Body of pancreas (tissue), 4 donors: ENCODE results near the gene RAB3GAP2. TPM values are rescaled to one million over a fixed set of nuclear protein-coding genes. Genes with fewer than 3 reads are reported as not detected.

Source experiments
- ATAC-seq: fragments of 150-250 bp; one replicate; pipeline ENCODE4 v1.9.1; 2016
- DNase-seq, 4 donors: peaks; one replicate each; pipeline ENCODE4 v3.0.0-alpha.2; 2019
- H3K27ac ChIP-seq, 4 donors: fragments of 200-600 bp; sonication (generic); 1 replicate in 3 of 4; 2 replicates in 1 of 4; pipeline versions ENCODE4 v1.5.1 to v1.6.1; 2016 to 2019; ENCODE audit warnings: mild to moderate bottlenecking in 1 of 4, mixed read lengths in 1 of 4, moderate library complexity in 1 of 4
- H3K27me3 ChIP-seq, 2 donors: fragments of 200-600 bp; sonication (generic); one replicate each; pipeline ENCODE4 v1.6.0; 2016; ENCODE audit warnings: mild to moderate bottlenecking in 1 of 2
- H3K36me3 ChIP-seq, 2 donors: fragments of 200-600 bp; sonication (generic); replicated peaks in 1 of 2; 2 replicates each; pipeline ENCODE4 v1.5.1; 2016; ENCODE audit warnings: low read depth in 2 of 2; ENCODE audit not compliant: insufficient read depth in 1 of 2
- H3K4me1 ChIP-seq: fragments of 200-600 bp; sonication (generic); one replicate; pipeline ENCODE4 v1.6.0; 2016
- H3K4me3 ChIP-seq, 2 donors: fragments of 200-600 bp; sonication (generic); 1 replicate in 1 of 2; 2 replicates in 1 of 2; pipeline ENCODE4 v1.5.1; 2016 to 2019
- H3K9me3 ChIP-seq, 3 donors: fragments of 200-600 bp; sonication (generic); 1 replicate in 2 of 3; 2 replicates in 1 of 3; pipeline ENCODE4 v1.5.1; 2016
- POLR2A ChIP-seq, 3 donors: fragments of 450-650 bp; IDR thresholded peaks; one replicate each; pipeline ENCODE4 v1.6.1; 2016; ENCODE audit warnings: antibody characterized with exemption in 3 of 3, mild to moderate bottlenecking in 2 of 3
- WGBS, 2 donors: methylation state at CpG; one replicate each; pipeline ENCODE4 v1.1.5; 2017; 5-methylcytosine and 5-hydroxymethylcytosine counted together
- intact Hi-C: fragments of 100-400 bp; cut with DNase I; formaldehyde crosslinking; loops from one replicate; pipeline ENCODE4 v1.15.1; 2023
- total RNA-seq, 2 donors: library from RNA; depleted of rRNA; stranded (reverse); fragments of >200 nt; gene quantifications; one replicate each; pipeline ENCODE4 v1.1.0, GENCODE V29; 2016
- TF ChIP-seq, protein P1 (sequence below), 7 experiments: fragments of 450-650 bp in 4 of 7; fragments of 200-600 bp in 3 of 7; sonication (generic) in 3 of 7; IDR thresholded peaks; one replicate each; pipeline ENCODE4 v1.5.1; 2016 to 2019; ENCODE audit warnings: antibody characterized with exemption in 7 of 7

Gene RAB3GAP2
- total RNA-seq, 2 donors from 2014 or later: 14.5 to 17.5 TPM

- intact Hi-C loops: no loop called here
- Histone ChIP-seq H3K27ac (no peak overlapping the region), H3K9me3 (no peaks in the 10 kb centered on the region), H3K4me3 (no peak overlapping the region), H3K36me3 (no peaks in the 10 kb centered on the region), H3K27me3 (no peaks in the 10 kb centered on the region), H3K4me1 (no peaks in the 10 kb centered on the region)
- DNase-seq: no peak
- 81 to 89% methylated on average over 7 of the region's 7 CpGs for WGBS, 2 donors
- TF ChIP-seq POLR2A (IDR thresholded peaks at IDR 0.05): no peak
- TF ChIP-seq, protein P1, sequence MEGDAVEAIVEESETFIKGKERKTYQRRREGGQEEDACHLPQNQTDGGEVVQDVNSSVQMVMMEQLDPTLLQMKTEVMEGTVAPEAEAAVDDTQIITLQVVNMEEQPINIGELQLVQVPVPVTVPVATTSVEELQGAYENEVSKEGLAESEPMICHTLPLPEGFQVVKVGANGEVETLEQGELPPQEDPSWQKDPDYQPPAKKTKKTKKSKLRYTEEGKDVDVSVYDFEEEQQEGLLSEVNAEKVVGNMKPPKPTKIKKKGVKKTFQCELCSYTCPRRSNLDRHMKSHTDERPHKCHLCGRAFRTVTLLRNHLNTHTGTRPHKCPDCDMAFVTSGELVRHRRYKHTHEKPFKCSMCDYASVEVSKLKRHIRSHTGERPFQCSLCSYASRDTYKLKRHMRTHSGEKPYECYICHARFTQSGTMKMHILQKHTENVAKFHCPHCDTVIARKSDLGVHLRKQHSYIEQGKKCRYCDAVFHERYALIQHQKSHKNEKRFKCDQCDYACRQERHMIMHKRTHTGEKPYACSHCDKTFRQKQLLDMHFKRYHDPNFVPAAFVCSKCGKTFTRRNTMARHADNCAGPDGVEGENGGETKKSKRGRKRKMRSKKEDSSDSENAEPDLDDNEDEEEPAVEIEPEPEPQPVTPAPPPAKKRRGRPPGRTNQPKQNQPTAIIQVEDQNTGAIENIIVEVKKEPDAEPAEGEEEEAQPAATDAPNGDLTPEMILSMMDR (IDR thresholded peaks at IDR 0.05): no peak
- no peak for ATAC-seq
Measured at GRCh38 chr1:220299337-220299736, 27.1 kb upstream of the RAB3GAP2 start.

GRCh38 chr1:220298470-220299205, 26.4 kb upstream of the RAB3GAP2 start:
- Histone ChIP-seq H3K27ac (no peak overlapping the region), H3K9me3 (no peaks in the 10 kb centered on the region), H3K36me3 (no peaks in the 10 kb centered on the region), H3K4me3 (no peak overlapping the region), H3K4me1 (no peaks in the 10 kb centered on the region), H3K27me3 (no peaks in the 10 kb centered on the region)
- 72 to 73% methylated on average over 9 of the region's 9 CpGs for WGBS, 2 donors
- no peak for ATAC-seq
- intact Hi-C loops: no loop called here
- no peak for DNase-seq
- TF ChIP-seq, protein P1 (IDR thresholded peaks at IDR 0.05): no peak
- TF ChIP-seq POLR2A (IDR thresholded peaks at IDR 0.05): no peak

DNA sequence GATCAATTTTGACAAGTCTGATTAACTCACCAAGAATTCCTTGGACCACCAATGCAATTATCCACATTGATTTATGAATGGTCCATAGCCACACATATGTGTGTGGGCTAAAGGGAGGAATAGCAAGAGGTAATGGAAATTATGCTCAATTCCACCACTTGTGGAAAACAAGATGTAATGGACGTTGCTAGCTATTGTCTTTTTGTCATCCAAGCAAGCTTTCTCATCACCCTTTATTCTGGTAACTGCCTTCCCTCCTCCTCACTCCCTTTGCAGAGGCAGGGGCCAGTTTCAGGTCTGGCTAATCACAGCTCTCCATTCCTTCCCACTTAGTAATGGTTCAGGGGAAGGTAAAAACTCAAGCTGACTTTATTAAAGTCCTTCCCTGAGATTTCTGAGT, 24.7 kb upstream of the RAB3GAP2 start:
- 76 to 78% methylated on average over 1 of the region's 1 CpG for WGBS, 2 donors
- TF ChIP-seq POLR2A (IDR thresholded peaks at IDR 0.05): no peak
- TF ChIP-seq, protein P1 (IDR thresholded peaks at IDR 0.05): no peak
- DNase-seq: no peak
- Histone ChIP-seq H3K27ac (no peak overlapping the region), H3K4me1 (no peaks in the 10 kb centered on the region), H3K9me3 (no peaks in the 10 kb centered on the region), H3K4me3 (no peak overlapping the region), H3K36me3 (no peaks in the 10 kb centered on the region), H3K27me3 (no peaks in the 10 kb centered on the region)
- intact Hi-C loops: no loop called here
- no peak for ATAC-seq

- 83 to 87% methylated on average over 4 of the region's 4 CpGs for WGBS, 2 donors
Measured at GRCh38 chr1:220294846-220295301, 22.6 kb upstream of the RAB3GAP2 start.

More at GRCh38 chr1:220294846-220295301, 22.6 kb upstream of the RAB3GAP2 start:
- intact Hi-C loops: no loop called here
- H3K27me3 ChIP-seq: no peaks in the 10 kb centered on the region
- TF ChIP-seq, protein P1 (IDR thresholded peaks at IDR 0.05): no peak
- TF ChIP-seq POLR2A (IDR thresholded peaks at IDR 0.05): no peak
- H3K4me1 ChIP-seq: no peaks in the 10 kb centered on the region
- DNase-seq: no peak
- H3K36me3 ChIP-seq: no peaks in the 10 kb centered on the region
- H3K27ac ChIP-seq: no peak overlapping the region
- ATAC-seq: no peak
- H3K4me3 ChIP-seq: no peak overlapping the region
- H3K9me3 ChIP-seq: no peaks in the 10 kb centered on the region
